Measurements from ENCODE around the gene CAMKK1. TPM values are rescaled to one million over a fixed set of nuclear protein-coding genes. Genes with fewer than 3 reads are reported as not detected.

Gene CAMKK1
- polyA plus RNA-seq, 1 donor from 2014 or later, result 8.9 TPM

DNA sequence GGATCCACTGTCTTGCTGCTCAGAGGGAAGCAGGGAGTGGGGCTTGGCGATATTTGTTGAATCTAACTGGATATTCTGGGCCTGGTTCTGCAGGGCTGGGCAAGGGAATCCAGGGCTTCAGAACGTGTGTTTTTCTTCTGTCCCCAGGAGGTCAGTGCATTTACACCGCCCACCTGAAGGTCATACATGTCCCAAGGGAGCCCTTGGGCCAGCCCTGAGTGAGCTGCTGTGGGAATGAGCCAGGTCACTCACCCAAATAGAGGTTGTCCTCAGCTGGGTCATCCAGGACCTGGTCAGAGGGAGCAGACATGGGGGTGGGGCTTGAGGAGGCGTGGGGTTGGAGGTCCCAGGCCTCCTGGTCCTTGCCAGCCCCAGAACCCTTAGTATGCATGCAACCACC is 10.6 kb downstream of the CAMKK1 start:
- H3K4me3 ChIP-seq (ENCODE audit: low read length), result no peak overlapping the region
- H3F3A ChIP-seq (ENCODE audit: insufficient read depth, low read length, poor library complexity, severe bottlenecking), result no peaks in the 10 kb centered on the region
- H2AFZ ChIP-seq (ENCODE audit: low read depth, low read length), result no peak overlapping the region
- no peaks in the 10 kb centered on the region for H3K36me3 ChIP-seq (ENCODE audit: insufficient read depth, low read length)
- TF ChIP-seq RAD21 (conservative IDR thresholded peaks at IDR 0.05), result no peak
- TF ChIP-seq EZH2 (IDR thresholded peaks at IDR 0.05; ENCODE audit: borderline replicate concordance, insufficient read depth, low read length, poor library complexity, severe bottlenecking), result no peak
- no peak for TF ChIP-seq CTCF (IDR thresholded peaks at IDR 0.05; ENCODE audit: poor library complexity, severe bottlenecking)
- no peak for TF ChIP-seq POLR2AphosphoS5 (IDR thresholded peaks at IDR 0.05)
- no peak for TF ChIP-seq TAF1 (IDR thresholded peaks at IDR 0.05; ENCODE audit: low read depth)
- TF ChIP-seq SMC3 (conservative IDR thresholded peaks at IDR 0.05; ENCODE audit: poor library complexity), result no peak
- no peak for TF ChIP-seq MXI1 (conservative IDR thresholded peaks at IDR 0.05; ENCODE audit: poor library complexity, severe bottlenecking)
- TF ChIP-seq REST (IDR thresholded peaks at IDR 0.05; ENCODE audit: borderline replicate concordance), result no peak
- no peak for TF ChIP-seq EP300 (conservative IDR thresholded peaks at IDR 0.05; ENCODE audit: poor library complexity, severe bottlenecking)
- no peak overlapping the region for H3K9ac ChIP-seq (ENCODE audit: low read length)
- H3K9me3 ChIP-seq (ENCODE audit: low read length), result no peaks in the 10 kb centered on the region
- no peak overlapping the region for H3K27ac ChIP-seq (ENCODE audit: low read length)
- H3K9me2 ChIP-seq (ENCODE audit: insufficient read depth, low read length), result no peaks in the 10 kb centered on the region
- no peaks in the 10 kb centered on the region for H3K79me2 ChIP-seq (replicated peaks; ENCODE audit: insufficient read depth, low read length)
- H3K4me2 ChIP-seq (ENCODE audit: low read length), result no peak overlapping the region
- H4K20me1 ChIP-seq (ENCODE audit: insufficient read depth), result no peaks in the 10 kb centered on the region
- no peaks in the 10 kb centered on the region for H3K27me3 ChIP-seq (ENCODE audit: insufficient read depth, low read depth, low read length)

DNA sequence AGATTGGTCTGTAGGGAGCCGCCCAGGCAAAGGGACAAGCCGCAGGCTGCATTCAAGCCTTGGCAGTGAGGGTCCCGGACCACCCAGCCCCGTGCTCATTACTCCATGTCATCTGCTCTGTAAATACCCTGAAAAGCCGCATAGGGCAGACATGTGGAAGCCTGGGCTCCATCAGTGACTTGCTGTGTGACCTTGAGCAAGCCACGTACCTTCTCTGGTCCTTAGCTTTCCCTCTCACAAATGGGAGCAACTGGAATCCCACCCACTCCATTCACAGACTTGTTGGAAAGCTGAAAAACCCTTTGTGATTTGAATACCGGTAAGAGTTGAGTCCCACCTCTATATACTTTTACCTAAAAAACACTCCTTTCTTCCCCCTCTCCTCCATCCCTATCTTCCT is 11.9 kb downstream of the CAMKK1 start:
- Histone ChIP-seq H3K27ac (ENCODE audit: low read length) (no peak overlapping the region), H3K36me3 (ENCODE audit: insufficient read depth, low read length) (no peaks in the 10 kb centered on the region), H2AFZ (ENCODE audit: low read depth, low read length) (no peak overlapping the region), H3K9me3 (ENCODE audit: low read length) (no peaks in the 10 kb centered on the region), H3K79me2 (replicated peaks; ENCODE audit: insufficient read depth, low read length) (no peaks in the 10 kb centered on the region), H3F3A (ENCODE audit: insufficient read depth, low read length, poor library complexity, severe bottlenecking) (no peaks in the 10 kb centered on the region), H3K4me2 (ENCODE audit: low read length) (no peak overlapping the region), H3K9ac (ENCODE audit: low read length) (no peak overlapping the region), H4K20me1 (ENCODE audit: insufficient read depth) (no peaks in the 10 kb centered on the region), H3K9me2 (ENCODE audit: insufficient read depth, low read length) (no peaks in the 10 kb centered on the region), H3K27me3 (ENCODE audit: insufficient read depth, low read depth, low read length) (no peaks in the 10 kb centered on the region), H3K4me3 (ENCODE audit: low read length) (no peak overlapping the region)
- TF ChIP-seq EZH2 (IDR thresholded peaks at IDR 0.05; ENCODE audit: borderline replicate concordance, insufficient read depth, low read length, poor library complexity, severe bottlenecking), result no peak
- no peak for TF ChIP-seq REST (IDR thresholded peaks at IDR 0.05; ENCODE audit: borderline replicate concordance)
- no peak for TF ChIP-seq TAF1 (IDR thresholded peaks at IDR 0.05; ENCODE audit: low read depth)
- no peak for TF ChIP-seq EP300 (conservative IDR thresholded peaks at IDR 0.05; ENCODE audit: poor library complexity, severe bottlenecking)
- no peak for TF ChIP-seq RAD21 (conservative IDR thresholded peaks at IDR 0.05)
